Measurements from ENCODE around the gene NAALADL2.
"Not testable (repeated sequence)": the region's sequence is repeated elsewhere in the genome, so short reads cannot be mapped to it uniquely, and the experiment has no call there.

NAALADL2 gene

DNA sequence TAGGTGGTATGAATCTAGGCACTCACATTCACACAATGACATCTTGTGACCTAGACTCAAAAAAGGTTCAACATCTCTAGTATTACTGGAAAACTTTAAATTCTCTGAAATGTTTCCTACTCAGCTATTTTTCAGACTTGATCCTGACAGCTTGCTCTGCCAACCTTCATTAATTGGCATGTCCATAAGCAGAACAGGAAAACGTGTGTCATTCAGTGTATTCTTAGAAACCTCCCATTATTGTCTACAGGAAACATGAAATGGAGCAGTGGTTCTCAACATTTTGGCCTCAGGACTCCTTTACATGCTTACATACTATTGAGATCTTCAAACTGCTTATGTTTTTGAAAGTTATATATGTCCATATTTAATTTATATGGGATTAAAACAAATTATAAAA, 363.2 kb downstream of the NAALADL2 start:
- DNase-seq: no peak

DNA sequence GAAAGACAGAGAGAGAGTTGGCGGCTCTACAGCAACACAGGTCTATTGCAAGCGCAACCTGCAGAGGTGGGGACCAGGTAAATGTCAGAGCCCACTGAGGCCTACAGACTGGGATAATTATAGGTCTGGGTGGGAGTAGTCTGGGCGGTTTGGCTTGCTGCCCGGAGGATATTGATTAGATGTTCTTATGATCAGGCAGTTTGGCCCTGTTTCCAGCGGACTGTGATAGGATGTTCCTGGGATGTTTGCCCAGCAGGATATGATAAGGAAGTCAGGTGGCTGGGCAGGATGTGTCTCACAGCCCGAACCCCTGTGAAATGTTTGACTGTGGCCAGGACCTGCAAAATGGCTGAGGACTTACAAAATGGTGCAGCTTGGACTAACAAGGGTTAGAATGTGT, 364.9 kb downstream of the NAALADL2 start:
- DNase-seq: no peak

DNA sequence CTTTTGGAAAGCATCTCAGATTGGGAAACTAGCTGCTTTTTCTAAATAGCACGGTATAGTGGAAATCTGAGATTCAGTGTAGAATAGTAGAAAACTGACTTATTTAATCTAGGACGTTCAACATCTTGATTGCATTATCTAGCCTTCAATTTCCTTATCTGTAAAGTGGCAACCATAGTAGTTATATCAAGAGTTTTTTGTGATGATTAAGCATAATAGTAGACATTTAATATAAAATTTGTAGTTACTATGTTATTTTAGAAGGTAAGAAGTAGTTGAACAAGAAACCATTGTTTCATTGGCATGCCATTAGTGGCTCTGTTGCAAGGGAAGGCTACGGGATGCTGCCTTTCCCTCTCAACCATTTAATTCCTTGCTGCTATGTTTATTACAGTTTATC, 367.3 kb downstream of the NAALADL2 start:
- no peak for DNase-seq

DNA sequence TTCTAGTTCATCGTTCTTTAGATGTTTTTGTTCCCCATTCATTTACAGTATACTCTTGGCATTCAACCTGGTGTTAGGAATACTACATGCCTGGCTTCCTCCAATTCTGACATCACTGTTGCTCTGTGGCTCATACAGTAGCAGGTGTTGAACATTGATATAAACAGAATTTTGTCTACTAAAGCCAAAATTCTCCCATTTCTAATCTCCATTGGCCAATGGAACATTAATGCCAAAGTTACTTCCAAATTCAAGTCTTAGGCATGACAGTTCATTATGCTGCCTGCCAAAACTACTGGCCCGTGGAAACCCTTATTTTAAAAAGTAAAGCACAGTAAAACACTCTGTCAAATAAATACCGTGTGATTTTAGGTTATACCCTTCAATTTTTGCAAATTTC, 368.0 kb downstream of the NAALADL2 start:
- DNase-seq: no peak

DNA sequence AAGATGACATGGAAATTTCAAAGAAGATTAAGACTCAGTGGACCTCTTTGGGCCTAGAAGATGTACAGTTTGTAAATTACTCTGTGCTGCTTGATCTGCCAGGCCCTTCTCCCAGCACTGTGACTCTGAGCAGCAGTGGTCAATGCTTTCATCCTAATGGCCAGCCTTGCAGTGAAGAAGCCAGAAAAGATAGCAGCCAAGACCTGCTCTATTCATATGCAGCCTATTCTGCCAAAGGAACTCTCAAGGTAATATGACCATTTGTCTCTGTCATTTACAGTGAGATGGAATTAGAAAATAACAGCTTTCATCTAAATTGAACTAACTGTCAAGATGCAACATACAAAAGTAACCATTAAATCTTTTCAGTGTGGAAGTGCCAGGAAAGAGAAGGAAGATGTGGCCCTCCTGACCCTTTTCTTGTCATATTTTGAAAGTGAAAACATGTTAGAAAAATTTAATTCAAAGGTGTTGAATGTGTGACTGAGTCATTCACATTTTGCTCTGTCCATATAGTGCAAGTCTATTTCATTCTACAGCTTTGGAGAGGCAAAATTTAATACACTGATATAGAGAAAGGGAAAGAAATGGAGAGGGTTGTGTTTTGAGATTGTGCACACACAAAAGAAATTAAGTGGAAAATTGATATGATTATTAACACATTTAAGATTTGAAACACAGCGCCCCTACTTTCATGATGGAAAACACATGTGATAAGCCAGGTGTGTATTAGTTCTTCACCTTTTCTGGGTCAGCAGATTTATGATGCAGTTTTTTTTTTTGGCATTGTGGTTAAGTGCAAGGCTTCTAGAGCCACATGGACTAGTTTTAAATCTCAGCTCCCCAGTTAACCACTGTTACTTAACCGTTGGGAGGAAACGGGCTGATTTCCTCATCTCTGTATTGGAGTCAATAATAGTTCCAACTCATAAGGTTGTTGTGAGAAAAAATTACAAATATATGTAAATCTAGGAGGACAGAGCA, 375.1 kb downstream of the NAALADL2 start:
- no peak for DNase-seq

DNA sequence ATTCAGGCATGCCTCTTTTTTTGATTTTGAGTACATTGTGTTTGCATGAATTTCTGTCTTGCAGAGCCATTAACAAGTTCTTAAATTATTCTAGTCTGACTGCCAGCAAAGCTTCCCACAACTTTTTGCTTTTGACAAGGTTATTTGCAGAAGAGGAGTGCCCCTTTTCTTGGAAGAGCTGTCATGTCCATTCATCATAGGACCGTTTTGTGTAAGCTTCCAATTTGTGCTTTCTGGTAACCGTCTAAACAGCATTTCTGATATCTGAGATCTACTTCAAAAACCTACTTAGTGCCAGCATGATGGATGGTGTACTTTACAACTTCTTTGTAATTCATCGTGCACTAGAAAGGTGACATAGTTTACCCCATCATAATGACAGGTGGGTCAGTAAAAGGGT, 379.7 kb downstream of the NAALADL2 start:
- no peak for DNase-seq

DNA sequence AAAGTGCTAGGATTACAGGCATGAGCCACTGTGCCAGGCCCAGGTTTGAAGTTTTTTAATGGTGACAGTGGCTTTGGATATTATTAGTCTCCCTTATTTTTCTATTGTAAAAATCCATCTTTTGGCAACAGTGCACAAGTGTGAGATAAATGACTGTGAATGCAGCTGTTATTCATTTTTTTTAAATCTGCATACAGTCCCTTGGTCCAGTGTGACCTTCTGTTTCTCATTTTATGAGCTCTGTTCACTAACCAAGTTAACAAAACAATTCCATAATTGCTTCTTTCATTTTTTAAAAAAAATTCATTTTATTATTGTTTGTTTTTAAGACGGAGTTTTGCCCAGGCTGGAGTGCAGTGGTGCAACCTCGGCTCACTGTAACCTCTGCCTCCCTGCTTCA, 381.8 kb downstream of the NAALADL2 start:
- DNase-seq: no peak

DNA sequence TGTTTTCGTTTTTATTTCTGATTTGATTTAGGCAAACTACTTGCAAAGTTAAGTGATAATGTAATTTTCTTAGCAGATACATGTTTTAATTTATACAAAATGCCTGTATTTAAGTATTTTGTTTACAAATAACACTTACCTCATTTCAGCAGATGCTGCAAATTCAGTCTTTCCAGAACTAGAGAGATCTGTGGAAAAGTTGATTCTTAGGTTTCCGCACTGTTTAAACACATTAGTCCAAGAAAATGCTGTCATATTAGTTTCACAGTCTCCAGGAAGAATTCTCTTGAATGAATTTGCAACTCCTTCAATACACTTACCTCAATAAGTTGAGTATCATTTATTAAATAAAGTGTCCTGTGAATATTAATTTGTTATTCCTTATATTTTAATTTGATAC, 383.1 kb downstream of the NAALADL2 start:
- DNase-seq: no peak

DNA sequence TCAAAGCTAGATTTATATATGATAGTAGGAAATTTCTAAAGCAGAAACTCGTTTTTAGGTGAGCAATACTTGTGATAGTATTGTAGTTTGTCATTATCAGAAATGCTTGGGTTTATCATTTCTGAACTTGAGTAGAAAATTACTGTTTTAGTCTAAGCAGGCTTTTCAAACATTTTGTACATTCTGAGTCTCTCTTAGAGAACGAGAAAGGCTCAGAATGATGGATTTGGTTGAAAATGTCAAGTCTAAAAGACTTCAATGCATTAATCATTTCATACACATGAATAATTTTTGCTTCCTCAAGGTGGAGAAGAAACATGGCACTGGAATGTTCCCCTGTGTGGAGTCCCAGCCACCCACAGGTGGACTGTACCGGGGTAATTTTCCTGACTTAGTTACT, 387.1 kb downstream of the NAALADL2 start:
- no peak for DNase-seq

DNA sequence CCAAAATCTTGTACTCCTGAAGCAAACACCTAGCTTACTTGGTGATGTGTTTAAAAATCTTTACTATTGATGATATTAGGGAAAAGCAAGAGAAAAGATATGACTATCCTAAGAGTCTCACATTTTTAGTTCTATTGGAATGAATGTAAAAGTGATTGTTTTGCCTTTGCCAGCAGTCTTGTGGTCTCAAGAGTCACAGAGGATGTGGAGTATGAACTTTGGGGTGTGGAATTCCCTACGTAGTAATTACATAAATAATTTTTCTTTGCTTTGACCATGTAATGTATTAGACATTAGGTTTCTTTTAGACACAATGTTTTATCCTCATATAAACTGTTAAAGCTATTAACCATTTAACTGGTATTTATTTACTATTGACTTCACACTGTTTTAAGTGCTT, 387.6 kb downstream of the NAALADL2 start:
- no peak for DNase-seq

DNA sequence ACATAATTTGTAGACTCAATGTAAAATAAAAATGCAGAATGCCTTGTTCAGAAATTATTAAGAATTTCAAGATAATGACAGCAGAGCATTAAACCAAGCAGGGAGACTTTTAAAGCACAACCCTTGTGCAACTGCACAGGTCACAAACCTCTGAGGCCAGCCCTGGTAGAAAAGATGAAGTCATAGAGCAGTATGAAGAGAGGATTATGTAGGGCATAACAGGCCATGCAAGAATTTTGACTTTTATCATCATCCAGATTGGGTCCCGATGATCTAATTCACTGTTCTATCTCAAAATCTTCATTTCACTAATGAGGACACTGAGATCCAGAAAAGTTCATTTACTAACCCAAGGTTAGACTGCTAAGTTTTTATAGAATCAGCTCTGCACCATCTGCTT, 388.5 kb downstream of the NAALADL2 start:
- DNase-seq: no peak

DNA sequence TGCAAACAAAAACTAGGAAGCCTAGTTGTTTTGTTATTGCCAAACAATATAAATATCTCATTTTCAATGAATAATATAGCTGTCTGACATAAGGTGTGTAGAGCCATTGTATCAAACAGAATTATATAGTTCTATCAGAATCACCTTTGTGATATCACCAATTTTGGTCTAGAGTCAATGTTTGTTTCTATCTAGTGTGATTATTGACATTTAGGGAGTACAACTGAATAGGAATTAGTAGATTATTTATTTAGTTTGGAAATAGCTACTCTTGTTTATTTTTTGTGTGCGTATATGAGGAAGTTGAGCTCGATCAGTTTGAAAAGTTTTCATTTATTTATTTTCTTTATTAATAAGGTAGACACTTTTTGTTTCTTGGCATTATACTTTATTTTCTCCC, 389.7 kb downstream of the NAALADL2 start:
- no peak for DNase-seq

DNA sequence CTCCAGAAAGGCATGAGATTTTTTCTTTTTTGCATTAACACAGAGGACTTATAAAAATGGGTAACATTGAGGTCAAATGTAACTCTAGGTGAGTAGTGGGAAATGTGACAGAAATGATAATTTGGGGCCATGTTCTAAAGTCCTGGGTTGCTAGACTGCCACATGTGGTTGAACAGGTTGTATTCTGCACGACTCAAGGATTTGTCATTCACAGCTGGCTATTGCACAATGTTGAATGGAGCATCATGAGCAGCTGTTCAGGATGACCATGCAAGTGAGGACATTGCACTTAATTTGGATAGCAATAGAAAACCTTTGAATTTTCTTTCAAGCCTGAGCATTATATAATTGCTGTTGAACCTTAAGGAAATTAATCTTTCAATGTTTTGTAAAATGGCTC, 396.6 kb downstream of the NAALADL2 start:
- no peak for DNase-seq

DNA sequence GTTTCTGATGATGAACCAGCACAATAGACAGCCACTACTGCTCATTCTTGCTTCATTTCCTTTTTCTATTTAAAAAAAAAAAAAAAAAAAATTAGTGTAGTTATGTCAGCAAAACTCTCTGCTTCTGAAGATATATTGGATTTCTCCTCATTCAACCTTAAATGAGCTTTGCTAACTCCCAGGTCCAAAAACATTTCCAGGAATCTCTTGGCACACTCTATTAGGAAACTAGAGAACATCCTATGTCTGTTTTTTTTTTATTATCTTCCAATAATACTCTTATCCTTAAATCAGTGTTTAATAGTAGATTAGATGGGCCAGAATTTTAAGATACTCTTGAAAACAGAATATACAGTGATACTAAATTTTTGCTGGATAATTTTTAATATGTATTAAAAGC, 398.0 kb downstream of the NAALADL2 start:
- no peak for DNase-seq

DNA sequence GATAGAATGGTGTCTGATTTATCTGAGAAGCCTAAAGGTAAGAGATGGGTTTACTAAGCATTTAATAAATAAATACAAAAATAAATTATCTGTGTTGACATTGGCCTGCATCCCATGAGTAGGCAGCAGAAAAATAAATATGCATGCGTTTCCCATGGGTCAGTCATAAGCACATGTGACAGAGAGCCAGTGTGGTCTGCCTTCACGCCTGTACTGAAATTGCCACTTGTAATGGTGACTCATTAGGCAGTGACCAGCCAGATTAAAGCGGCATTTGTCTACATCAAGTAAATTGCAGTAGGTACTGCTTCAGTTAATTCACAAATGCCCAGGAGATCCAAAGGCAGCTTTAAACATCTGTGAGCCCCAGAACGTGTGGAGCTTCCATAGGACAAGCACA, 399.6 kb downstream of the NAALADL2 start:
- no peak for DNase-seq

DNA sequence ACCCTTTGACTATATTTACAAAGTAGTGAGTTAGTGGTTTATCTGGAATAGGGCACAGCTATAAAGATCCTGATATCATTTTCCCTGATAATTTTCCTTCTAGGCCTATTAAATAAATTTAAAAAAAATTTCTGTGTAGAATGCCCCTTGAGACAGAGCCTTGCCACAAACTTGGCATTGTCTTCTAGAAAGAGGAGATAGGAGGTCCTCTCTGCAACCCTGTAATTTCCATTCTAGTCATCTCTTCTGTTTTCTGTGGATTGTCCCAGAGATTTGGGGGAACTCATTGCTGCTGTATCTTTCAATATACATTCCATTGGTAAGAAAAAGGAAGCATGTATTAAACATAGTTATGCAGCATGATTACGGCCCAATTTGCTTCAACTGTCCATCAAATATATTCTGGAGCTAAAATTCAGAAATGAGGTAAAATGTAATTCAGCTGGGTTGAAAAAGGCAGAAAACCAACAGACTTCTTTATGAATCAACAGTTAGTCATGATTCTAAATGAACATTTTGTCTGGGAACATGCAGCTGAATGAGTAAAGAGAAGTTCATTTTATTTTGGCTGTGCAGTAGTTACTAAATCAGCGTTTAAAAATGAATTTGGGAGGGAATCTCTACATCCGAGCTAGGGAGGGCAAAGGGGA, 401.1 kb downstream of the NAALADL2 start:
- no peak for DNase-seq

DNA sequence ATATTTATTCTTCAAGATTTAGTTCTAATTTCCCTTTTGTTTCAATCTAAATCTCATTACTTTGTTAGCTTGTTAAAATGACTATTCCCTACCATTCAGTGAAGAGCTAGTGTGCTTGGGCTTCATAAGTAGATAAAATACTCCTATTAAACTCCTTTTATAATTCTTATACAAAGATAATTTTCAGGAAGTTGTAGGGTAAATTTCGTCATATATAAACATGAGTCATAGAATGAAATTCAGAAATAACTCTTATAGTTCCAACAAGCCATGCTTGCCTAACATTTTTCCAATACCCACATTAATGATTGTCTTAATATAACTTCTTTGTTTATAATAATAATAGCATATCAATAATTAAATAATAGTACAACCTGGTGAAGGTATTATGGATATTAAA, 407.3 kb downstream of the NAALADL2 start:
- no peak for DNase-seq

DNA sequence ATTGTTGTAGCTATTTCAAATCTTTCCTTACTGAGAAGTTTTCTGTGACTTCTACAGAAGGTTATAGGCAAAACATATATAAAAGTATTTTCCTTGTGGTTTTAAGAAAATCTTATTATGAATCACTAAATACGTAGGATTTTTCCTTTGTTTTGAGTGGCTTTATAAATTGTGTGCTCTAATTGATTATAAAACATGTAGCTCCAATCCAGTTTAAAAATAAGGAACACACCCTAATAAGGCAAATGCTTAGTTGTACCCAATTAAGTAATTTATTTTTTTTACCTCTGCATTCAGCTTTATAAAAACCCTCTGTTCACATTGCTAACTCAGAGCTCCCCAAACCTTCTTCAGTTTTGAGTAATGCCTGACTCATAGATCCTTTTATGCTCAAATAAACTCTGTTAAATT, 408.0 kb downstream of the NAALADL2 start:
- DNase-seq: no peak

DNA sequence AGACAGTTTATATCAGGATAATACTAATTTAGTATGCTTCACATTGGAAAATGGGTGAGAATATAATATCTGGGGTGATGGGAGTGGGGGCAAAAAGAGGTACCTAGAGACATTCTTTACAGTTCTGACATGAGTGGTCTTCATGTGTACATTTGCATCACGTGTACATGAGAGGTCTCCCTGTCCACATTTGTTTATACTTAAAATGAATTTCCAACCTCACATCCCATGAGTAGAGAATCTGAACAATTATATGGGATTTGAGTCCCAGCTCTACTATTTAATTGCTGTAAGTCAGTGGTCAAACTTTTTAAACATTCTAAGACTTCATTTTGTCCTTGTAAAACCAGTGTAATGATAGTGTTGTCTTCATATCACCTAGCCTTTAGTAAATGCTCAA, 408.4 kb downstream of the NAALADL2 start:
- no peak for DNase-seq

DNA sequence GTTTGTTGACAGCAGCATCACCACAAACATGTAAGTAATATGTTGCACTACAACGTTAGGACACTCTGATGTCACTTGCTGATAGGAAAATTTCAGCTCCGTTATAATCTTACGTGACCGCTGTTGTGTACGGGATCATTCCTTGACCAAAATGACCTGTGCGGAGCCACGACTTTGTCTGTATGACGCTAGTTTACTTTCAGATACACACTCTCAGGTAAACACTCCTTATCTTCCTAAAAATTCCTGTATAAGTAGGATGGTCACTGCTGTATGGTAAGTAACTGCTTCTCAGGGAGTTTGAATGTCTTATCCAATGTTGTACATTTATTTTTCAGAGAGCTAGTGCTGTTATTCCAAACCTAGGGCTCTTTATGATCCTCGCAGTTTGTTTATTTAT, 410.3 kb downstream of the NAALADL2 start:
- no peak for DNase-seq

DNA sequence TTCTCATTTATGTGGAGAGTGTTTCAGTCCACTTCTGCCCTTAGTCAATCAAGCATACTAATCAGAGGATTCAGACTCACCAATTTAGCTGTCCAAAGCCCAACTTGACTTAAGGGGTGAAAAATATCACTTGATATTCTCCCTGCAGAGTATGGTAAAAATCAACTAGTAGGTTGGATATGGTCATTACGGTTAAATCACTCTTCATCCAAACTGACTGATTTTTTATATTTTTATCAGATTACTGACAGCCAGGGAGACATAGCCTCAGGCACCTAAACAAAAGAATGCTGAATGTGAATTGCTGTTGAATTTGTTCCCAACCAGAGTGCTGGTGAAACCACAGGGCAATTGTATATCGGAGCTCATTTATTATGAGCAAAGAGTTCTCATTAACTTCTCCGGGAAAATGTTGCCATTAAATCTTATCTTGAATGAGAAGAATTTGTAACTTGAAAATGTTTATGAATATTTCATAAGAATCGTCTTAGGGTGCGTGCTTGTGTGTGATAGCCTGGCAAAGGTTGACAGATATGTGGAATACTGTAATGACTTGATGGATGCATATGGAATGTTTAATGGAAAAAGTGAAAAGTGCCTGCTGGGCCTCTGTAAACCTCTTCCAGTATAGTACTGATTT, 411.2 kb downstream of the NAALADL2 start:
- DNase-seq: no peak

DNA sequence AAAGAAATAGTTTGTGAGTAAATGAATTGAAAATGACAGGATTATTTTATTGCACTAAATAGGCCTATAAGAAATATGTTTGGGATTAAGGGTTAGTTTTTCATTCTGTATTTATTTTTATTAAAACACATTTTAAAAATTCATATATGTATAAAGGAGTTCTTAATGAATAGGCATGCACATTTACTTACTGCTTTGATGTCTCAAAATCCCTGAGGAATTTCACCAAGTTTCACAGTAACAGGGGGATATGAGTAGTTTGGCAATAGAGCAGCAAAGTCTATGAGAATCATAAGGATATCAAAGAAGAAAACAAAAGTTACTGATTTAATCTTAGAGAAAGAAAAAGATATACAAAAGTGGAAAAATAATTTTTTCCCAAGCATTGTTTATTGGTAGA, 411.7 kb downstream of the NAALADL2 start:
- no peak for DNase-seq

DNA sequence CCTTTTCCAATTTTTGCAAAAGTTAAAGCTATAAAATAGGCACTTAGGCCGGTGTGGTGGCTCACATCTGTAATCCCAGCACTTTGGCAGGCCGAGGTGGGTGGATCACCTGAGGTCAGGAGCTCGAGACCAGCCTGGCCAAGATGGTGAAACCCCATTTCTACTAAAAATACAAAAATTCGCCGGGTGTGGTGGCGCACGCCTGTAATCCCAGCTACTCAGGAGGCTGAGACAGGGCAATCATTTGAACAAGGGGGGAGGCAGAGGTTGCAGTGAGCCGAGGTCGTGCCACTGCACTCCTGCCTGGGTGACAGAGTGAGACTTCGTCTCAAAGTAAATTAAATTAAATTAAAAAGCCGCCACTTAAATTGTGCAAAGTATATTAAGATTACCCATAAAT, 412.3 kb downstream of the NAALADL2 start:
- not testable (repeated sequence) for DNase-seq

DNA sequence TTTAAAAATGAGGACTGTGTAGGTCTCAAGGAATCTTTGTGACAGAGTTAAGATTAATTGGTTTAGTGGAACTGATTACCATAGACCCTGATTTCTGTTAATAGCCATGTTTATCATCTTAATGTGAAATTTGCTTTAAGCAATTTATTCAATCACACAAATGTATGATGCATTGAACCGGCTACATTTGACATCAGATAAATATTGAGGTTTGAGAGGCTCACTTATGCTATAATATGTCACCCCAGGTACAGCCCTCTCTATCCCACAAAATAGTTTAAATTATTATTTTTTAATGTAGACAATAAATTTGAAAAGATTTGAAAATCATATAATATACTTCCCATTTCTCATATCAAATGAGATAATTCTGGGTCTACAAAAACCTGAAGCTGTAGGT, 413.3 kb downstream of the NAALADL2 start:
- DNase-seq: no peak

All from hippocampal formation (tissue), 2 donors.